ENCODE measurements around the gene PNPLA8.

DNA sequence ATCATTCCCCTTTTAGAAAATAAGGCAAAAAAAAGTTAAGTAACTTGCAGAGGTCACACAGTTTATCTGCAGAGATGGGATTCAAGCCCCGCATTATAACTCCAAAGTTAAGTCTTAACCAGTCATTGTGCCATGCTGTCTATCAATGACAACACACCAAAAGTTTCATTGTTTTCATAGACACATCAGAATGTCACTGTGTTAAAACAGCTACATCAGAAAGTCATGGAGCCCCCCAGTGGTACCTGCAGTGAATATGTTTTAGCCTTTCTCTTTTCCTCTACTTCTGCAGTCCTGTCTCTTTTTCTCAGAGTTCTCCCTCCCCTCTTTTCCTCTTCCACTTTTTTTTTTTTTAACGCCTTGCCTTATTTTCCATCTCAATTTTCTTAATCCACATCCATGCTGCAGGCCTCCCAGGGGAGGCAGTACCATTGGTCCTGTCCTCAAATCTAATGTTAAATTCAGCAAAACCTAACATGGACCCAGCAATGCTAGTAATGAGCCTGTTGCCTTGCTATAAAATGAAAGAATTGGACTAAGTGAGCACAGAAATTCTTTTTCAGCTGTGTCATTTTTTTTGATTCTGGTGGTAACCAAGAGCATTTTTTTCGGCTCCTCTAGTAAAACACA is 65.9 kb downstream of the PNPLA8 start:
- TF ChIP-seq, protein P1, sequence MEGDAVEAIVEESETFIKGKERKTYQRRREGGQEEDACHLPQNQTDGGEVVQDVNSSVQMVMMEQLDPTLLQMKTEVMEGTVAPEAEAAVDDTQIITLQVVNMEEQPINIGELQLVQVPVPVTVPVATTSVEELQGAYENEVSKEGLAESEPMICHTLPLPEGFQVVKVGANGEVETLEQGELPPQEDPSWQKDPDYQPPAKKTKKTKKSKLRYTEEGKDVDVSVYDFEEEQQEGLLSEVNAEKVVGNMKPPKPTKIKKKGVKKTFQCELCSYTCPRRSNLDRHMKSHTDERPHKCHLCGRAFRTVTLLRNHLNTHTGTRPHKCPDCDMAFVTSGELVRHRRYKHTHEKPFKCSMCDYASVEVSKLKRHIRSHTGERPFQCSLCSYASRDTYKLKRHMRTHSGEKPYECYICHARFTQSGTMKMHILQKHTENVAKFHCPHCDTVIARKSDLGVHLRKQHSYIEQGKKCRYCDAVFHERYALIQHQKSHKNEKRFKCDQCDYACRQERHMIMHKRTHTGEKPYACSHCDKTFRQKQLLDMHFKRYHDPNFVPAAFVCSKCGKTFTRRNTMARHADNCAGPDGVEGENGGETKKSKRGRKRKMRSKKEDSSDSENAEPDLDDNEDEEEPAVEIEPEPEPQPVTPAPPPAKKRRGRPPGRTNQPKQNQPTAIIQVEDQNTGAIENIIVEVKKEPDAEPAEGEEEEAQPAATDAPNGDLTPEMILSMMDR (tag by site-specific recombination; IDR thresholded peaks at IDR 0.05): no peak; the same call in 1 of the 2 replicates
- TF ChIP-seq BCL11B (tag by site-specific recombination; IDR thresholded peaks at IDR 0.05; ENCODE audit: low read depth): no peak
- TF ChIP-seq TCF7L2 (IDR thresholded peaks at IDR 0.05; ENCODE audit: borderline replicate concordance, low read depth, low read length): no peak
- 0 out of 2 replicates have a peak, but pooled peaks have one; percentile 22 for TF ChIP-seq ZNF2 (tag by site-specific recombination; IDR thresholded peaks at IDR 0.05)
- TF ChIP-seq ZNF202 (tag by site-specific recombination; IDR thresholded peaks at IDR 0.05; ENCODE audit: borderline replicate concordance): no peak
- TF ChIP-seq KLF16 (tag by site-specific recombination; IDR thresholded peaks at IDR 0.05): no peak
- no peak for TF ChIP-seq ZNF10 (tag by site-specific recombination; IDR thresholded peaks at IDR 0.05)
- no peak for TF ChIP-seq ZNF138 (tag by site-specific recombination; IDR thresholded peaks at IDR 0.05; ENCODE audit: borderline replicate concordance)
- TF ChIP-seq, protein P2, sequence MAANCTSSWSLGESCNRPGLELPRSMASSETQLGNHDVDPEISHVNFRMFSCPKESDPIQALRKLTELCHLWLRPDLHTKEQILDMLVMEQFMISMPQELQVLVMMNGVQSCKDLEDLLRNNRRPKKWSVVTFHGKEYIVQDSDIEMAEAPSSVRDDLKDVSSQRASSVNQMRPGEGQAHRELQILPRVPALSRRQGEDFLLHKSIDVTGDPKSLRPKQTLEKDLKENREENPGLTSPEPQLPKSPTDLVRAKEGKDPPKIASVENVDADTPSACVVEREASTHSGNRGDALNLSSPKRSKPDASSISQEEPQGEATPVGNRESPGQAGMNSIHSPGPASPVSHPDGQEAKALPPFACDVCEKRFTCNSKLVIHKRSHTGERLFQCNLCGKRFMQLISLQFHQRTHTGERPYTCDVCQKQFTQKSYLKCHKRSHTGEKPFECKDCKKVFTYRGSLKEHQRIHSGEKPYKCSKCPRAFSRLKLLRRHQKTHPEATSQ (tag by site-specific recombination; IDR thresholded peaks at IDR 0.05): no peak
- no peak for TF ChIP-seq ZNF174 (tag by site-specific recombination; IDR thresholded peaks at IDR 0.05)
- TF ChIP-seq ZBTB7A (tag by site-specific recombination; IDR thresholded peaks at IDR 0.05; ENCODE audit: low read depth): no peak
- TF ChIP-seq, protein P3, sequence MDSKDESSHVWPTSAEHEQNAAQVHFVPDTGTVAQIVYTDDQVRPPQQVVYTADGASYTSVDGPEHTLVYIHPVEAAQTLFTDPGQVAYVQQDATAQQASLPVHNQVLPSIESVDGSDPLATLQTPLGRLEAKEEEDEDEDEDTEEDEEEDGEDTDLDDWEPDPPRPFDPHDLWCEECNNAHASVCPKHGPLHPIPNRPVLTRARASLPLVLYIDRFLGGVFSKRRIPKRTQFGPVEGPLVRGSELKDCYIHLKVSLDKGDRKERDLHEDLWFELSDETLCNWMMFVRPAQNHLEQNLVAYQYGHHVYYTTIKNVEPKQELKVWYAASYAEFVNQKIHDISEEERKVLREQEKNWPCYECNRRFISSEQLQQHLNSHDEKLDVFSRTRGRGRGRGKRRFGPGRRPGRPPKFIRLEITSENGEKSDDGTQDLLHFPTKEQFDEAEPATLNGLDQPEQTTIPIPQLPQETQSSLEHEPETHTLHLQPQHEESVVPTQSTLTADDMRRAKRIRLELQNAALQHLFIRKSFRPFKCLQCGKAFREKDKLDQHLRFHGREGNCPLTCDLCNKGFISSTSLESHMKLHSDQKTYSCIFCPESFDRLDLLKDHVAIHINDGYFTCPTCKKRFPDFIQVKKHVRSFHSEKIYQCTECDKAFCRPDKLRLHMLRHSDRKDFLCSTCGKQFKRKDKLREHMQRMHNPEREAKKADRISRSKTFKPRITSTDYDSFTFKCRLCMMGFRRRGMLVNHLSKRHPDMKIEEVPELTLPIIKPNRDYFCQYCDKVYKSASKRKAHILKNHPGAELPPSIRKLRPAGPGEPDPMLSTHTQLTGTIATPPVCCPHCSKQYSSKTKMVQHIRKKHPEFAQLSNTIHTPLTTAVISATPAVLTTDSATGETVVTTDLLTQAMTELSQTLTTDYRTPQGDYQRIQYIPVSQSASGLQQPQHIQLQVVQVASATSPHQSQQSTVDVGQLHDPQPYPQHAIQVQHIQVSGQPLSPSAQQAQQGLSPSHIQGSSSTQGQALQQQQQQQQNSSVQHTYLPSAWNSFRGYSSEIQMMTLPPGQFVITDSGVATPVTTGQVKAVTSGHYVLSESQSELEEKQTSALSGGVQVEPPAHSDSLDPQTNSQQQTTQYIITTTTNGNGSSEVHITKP (tag by site-specific recombination; IDR thresholded peaks at IDR 0.05): no peak
- no peak for TF ChIP-seq MYNN (tag by site-specific recombination; IDR thresholded peaks at IDR 0.05; ENCODE audit: borderline replicate concordance)
- no peak for TF ChIP-seq ZNF433 (tag by site-specific recombination; IDR thresholded peaks at IDR 0.05; ENCODE audit: low read depth)

Measured in HEK293 (cell line).